Measurements from ENCODE around the gene AKAP13. TPM values are rescaled to one million over a fixed set of nuclear protein-coding genes. Genes with fewer than 3 reads are reported as not detected.
A peak's percentile ranks its signal among the peaks of the same experiment; 100 is the strongest.

The AKAP13 gene
- polyA plus RNA-seq, 3 donors, result 47.9 to 99.7 (median 92.6) TPM

GRCh38 chr15:85706779-85707518, 326.5 kb downstream of the AKAP13 start:
- DNase-seq, result peak; percentile 21 to 37 (median 34)
- Histone ChIP-seq H2AFZ (ENCODE audit: insufficient read depth, low read depth, low read length, poor library complexity, severe bottlenecking) (no peak overlapping the region), H3K79me2 (ENCODE audit: insufficient read depth, low read length) (peaks cover 65% of the 10 kb centered on the region), H3K27ac (ENCODE audit: low read depth in 1 of 2, low read length in 2 of 2) (peak overlapping the region; percentile 19 to 92), H3K4me3 (replicated peaks in 1 of 3; ENCODE audit: low read depth in 2 of 3, low read length in 3 of 3) (peak overlapping the region in 1 of 3 experiments; percentile 37), H4K20me1 (ENCODE audit: insufficient read depth, low read length) (peaks cover 98% of the 10 kb centered on the region), H3K9me3 (replicated peaks in 1 of 2; ENCODE audit: control insufficient read depth in 1 of 2, insufficient read depth in 1 of 2, low read length in 2 of 2) (no peaks in the 10 kb centered on the region), H3K27me3 (ENCODE audit: control insufficient read depth in 2 of 2, insufficient read depth in 2 of 2, low read length in 2 of 2) (no peaks in the 10 kb centered on the region), H3K36me3 (replicated peaks in 1 of 2; ENCODE audit: control insufficient read depth in 1 of 2, insufficient read depth in 2 of 2, low read length in 2 of 2) (peaks cover 80 to 96% of the 10 kb centered on the region in 2 donors), H3K4me1 (ENCODE audit: control insufficient read depth in 1 of 2, insufficient read depth in 2 of 2, low read length in 2 of 2) (peaks cover 23 to 25% of the 10 kb centered on the region in 2 donors), H3K4me2 (replicated peaks; ENCODE audit: extremely low read depth, low read length, poor library complexity, severe bottlenecking) (peak overlapping the region; percentile 44), H3K9ac (ENCODE audit: insufficient read depth, low read length, poor library complexity, severe bottlenecking) (peak overlapping the region; percentile 52)
- Mint-ChIP-seq H3K9me3 (no peaks in the 10 kb centered on the region), H3K27ac (peak overlapping the region; percentile 80 to 98 (median 91)), H3K36me3 (peaks cover 78 to 94% of the 10 kb centered on the region in 2 donors), H3K4me1 (peaks cover 37% of the 10 kb centered on the region), H3K4me3 (peak overlapping the region in 1 of 2 donors; percentile 59), H3K27me3 (ENCODE audit: low read depth in 3 of 3) (no peaks in the 10 kb centered on the region)
- no peak for TF ChIP-seq CTCF (IDR thresholded peaks at IDR 0.05)
- 0% methylated on average over 2 of the region's 5 CpGs for WGBS (ENCODE audit: insufficient coverage)
- intact Hi-C loops (cut with micrococcal nuclease), result no loop called here

GRCh38 chr15:85707519-85708338, 327.3 kb downstream of the AKAP13 start:
- H2AFZ ChIP-seq (ENCODE audit: insufficient read depth, low read depth, low read length, poor library complexity, severe bottlenecking), result no peak overlapping the region

More at GRCh38 chr15:85707519-85708338, 327.3 kb downstream of the AKAP13 start:
- Histone ChIP-seq H3K27ac (ENCODE audit: low read depth in 1 of 2, low read length in 2 of 2) (peak overlapping the region; percentile 19 to 92), H3K4me2 (replicated peaks; ENCODE audit: extremely low read depth, low read length, poor library complexity, severe bottlenecking) (peak overlapping the region; percentile 44), H3K36me3 (replicated peaks in 1 of 2; ENCODE audit: control insufficient read depth in 1 of 2, insufficient read depth in 2 of 2, low read length in 2 of 2) (peaks cover 82 to 96% of the 10 kb centered on the region in 2 donors), H3K9ac (ENCODE audit: insufficient read depth, low read length, poor library complexity, severe bottlenecking) (peak overlapping the region; percentile 52), H4K20me1 (ENCODE audit: insufficient read depth, low read length) (peaks cover 98% of the 10 kb centered on the region), H3K4me1 (ENCODE audit: control insufficient read depth in 1 of 2, insufficient read depth in 2 of 2, low read length in 2 of 2) (peaks cover 18 to 19% of the 10 kb centered on the region in 2 donors), H3K9me3 (replicated peaks in 1 of 2; ENCODE audit: control insufficient read depth in 1 of 2, insufficient read depth in 1 of 2, low read length in 2 of 2) (no peaks in the 10 kb centered on the region), H3K79me2 (ENCODE audit: insufficient read depth, low read length) (peaks cover 63% of the 10 kb centered on the region), H3K27me3 (ENCODE audit: control insufficient read depth in 2 of 2, insufficient read depth in 2 of 2, low read length in 2 of 2) (no peaks in the 10 kb centered on the region), H3K4me3 (replicated peaks in 1 of 3; ENCODE audit: low read depth in 2 of 3, low read length in 3 of 3) (peak overlapping the region in 1 of 3 experiments; percentile 37)
- Mint-ChIP-seq H3K36me3 (peaks cover 78 to 94% of the 10 kb centered on the region in 2 donors), H3K27me3 (ENCODE audit: low read depth in 3 of 3) (no peaks in the 10 kb centered on the region), H3K4me1 (peaks cover 30% of the 10 kb centered on the region), H3K4me3 (peak overlapping the region in 1 of 2 donors; percentile 59), H3K27ac (peak overlapping the region; percentile 80 to 98 (median 91)), H3K9me3 (no peaks in the 10 kb centered on the region)
- TF ChIP-seq CTCF (IDR thresholded peaks at IDR 0.05), result no peak
- DNase-seq, result peak in 2 of 3 donors; percentile 17 to 37
- WGBS (ENCODE audit: insufficient coverage), result 24% methylated on average over 5 of the region's 8 CpGs
- intact Hi-C loops (cut with micrococcal nuclease), result no loop called here
